GM12892 (cell line): ENCODE results near the gene OR51Q1.

Experiments
- DNase-seq: peaks from one replicate; pipeline ENCODE4 v3.0.0; 2011; ENCODE audit not compliant: insufficient read length
- FAIRE-seq: peaks from 2 replicates; lab custom pipeline; 2011; peaks lifted over from hg19 to GRCh38; lab: Jason Lieb, UNC
- POLR2A ChIP-seq: IDR thresholded peaks from 2 replicates; pipeline ENCODE4 v1.6.1; 2011; ENCODE audit warnings: low read depth, low read length, control low read depth
- POLR2AphosphoS5 ChIP-seq: IDR thresholded peaks from 2 replicates; pipeline ENCODE4 v1.6.1; 2011; ENCODE audit warnings: low read depth, low read length, control low read depth
- TAF1 ChIP-seq: IDR thresholded peaks from 2 replicates; pipeline ENCODE4 v1.6.1; 2011; ENCODE audit warnings: low read depth, mild to moderate bottlenecking, control low read depth, low read length, borderline replicate concordance

OR51Q1 gene

DNA sequence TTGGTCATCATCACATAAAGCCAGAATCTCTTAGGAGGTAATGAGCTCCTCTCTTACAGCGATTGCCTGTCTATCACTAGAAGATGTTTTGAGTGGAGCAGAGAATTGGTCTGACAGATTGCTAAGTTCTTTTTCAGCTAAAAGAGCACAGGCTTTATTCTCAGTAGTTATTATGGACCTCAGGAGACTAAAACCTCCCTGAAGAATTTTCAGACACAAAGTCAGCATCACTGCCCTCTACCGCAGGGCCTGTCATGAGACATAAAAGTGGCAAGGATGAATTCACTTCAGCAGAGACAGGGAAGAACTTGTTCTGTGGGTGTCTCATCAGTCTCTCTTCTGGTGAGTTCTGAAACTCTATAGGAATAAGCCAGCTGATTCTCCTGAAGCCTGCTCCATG lies 27.1 kb downstream of the OR51Q1 start, which contains the start of gene OR51I2:
TSS of gene OR51I2 (plus strand) at position 301 of the 400 bp plus-strand sequence. CDS start 4,166 bp downstream, outside the sequence.
- FAIRE-seq (no peak), DNase-seq (no peak)
- TF ChIP-seq POLR2AphosphoS5 = no peak
- TF ChIP-seq POLR2A = no peak
- no peak for TF ChIP-seq TAF1

DNA sequence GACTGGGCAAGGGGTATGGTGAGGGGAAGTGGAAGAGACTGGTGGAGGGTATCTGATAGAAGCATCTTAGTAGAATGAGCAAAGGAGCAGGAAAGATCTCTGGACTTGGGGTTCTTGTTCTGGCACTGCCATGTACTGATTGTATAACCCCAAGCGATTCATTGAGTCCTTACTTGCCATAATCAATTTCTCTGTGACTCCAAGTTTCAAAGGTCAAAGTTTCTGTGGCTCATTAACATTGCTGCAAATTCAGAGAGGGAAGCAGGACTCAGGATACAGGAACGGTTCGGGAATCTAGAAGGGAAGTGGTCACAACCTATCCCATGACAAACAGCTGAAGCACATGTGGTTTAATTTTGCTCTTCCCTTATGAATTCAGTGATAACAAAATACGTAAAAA lies 27.5 kb downstream of the OR51Q1 start:
- no peak for TF ChIP-seq POLR2AphosphoS5
- DNase-seq = no peak
- FAIRE-seq = no peak

DNA sequence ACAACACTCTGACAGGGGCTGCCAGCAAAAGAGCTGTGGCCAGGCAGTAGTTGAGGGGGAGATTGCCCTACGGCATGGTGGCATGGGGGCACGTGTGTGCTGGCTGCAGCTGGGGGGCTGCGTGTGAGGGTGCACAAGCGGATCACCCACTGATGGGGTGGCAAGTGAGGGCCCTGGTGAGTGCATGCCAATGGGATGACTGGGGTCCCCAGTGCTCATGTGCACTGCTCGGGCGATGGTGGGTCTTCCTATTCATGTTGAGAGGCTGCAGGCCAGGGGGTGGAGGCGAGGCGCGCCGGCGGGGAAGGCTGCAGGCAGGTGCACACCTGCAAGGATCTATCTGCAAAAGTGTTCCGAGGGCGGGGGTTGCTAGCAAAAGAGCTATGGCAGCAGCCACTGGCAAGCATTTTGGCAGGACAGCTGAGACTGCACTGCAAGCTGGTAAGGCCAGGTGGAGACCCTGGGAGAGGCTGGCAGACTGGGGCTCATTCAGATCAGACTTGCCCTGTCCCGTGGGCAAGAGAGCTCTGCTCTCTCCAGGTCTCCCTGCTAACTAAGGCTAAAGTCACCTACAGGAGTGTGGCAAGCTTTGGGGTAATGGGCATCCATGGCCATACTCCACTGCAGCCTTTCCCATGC lies 39.2 kb downstream of the OR51Q1 start:
- FAIRE-seq (no peak), DNase-seq (no peak)
- TF ChIP-seq TAF1 = no peak
- no peak for TF ChIP-seq POLR2A
- no peak for TF ChIP-seq POLR2AphosphoS5

- TF ChIP-seq TAF1 (no peak), POLR2A (no peak), POLR2AphosphoS5 (no peak)
- no peak for FAIRE-seq
- DNase-seq = no peak
These were observed 45.6 kb downstream of the OR51Q1 start for GRCh38 chr11:5467527-5467926.
